HL-60/S4 (cell line): Measurements from ENCODE around the gene C3orf49.

Source experiments
- in situ Hi-C: fragments of 300-500 bp; cut with MboI; formaldehyde crosslinking; loops from 2 replicates; pipeline ENCODE4 v1.14.3; 2022; ENCODE audit warnings: low sequenced_read_pairs

Gene C3orf49

GRCh38 chr3:63847718-63848450 is 28.8 kb downstream of the C3orf49 start:
- in situ Hi-C loops = no loop called here

GRCh38 chr3:63849175-63849574 is 30.1 kb downstream of the C3orf49 start:
- in situ Hi-C loops = no loop called here

- in situ Hi-C loops = no loop called here
These were observed 32.2 kb downstream of the C3orf49 start for GRCh38 chr3:63851287-63851686.

- in situ Hi-C loops = no loop called here
These were observed 34.0 kb downstream of the C3orf49 start for GRCh38 chr3:63853106-63853505.

- in situ Hi-C loops = no loop called here
These were observed 36.3 kb downstream of the C3orf49 start for GRCh38 chr3:63855333-63855940.

- in situ Hi-C loops = no loop called here
These were observed 38.2 kb downstream of the C3orf49 start for GRCh38 chr3:63857311-63857710.

GRCh38 chr3:63860776-63861175 is 41.7 kb downstream of the C3orf49 start:
- in situ Hi-C loops = no loop called here

- in situ Hi-C loops = no loop called here
These were observed 42.2 kb downstream of the C3orf49 start for GRCh38 chr3:63861306-63861705.

GRCh38 chr3:63862804-63863149 is 43.7 kb downstream of the C3orf49 start:
- in situ Hi-C loops = no loop called here

GRCh38 chr3:63863150-63864007 is 44.3 kb downstream of the C3orf49 start, which contains the start of the genes ATXN7 and THOC7:
Gene ATXN7, plus strand, starts transcription at chr3:63863867. Its CDS starts 48,732 bp downstream, at chr3:63912599.
Gene THOC7, minus strand, starts transcription at chr3:63863805. Its CDS starts 15 bp downstream, at chr3:63863790.
- in situ Hi-C loops = no loop called here

- in situ Hi-C loops = no loop called here
These were observed 45.2 kb downstream of the C3orf49 start for GRCh38 chr3:63864008-63864964.

GRCh38 chr3:63864965-63865327 is 45.8 kb downstream of the C3orf49 start:
- in situ Hi-C loops = no loop called here

- in situ Hi-C loops = no loop called here
These were observed 48.1 kb downstream of the C3orf49 start for GRCh38 chr3:63867225-63867624.

GRCh38 chr3:63869940-63870614 is 51.0 kb downstream of the C3orf49 start:
- in situ Hi-C loops = no loop called here

GRCh38 chr3:63870615-63871005 is 51.5 kb downstream of the C3orf49 start:
- in situ Hi-C loops = no loop called here

GRCh38 chr3:63872135-63872924 is 53.2 kb downstream of the C3orf49 start:
- in situ Hi-C loops = no loop called here

GRCh38 chr3:63874769-63875168 is 55.7 kb downstream of the C3orf49 start:
- in situ Hi-C loops = no loop called here

GRCh38 chr3:63875510-63875909 is 56.4 kb downstream of the C3orf49 start:
- in situ Hi-C loops = no loop called here

GRCh38 chr3:63876260-63876659 is 57.2 kb downstream of the C3orf49 start:
- in situ Hi-C loops = no loop called here
